ENCODE data around the gene CHRDL2.

CHRDL2 gene

GRCh38 chr11:74678591-74679512 is 52.4 kb downstream of the CHRDL2 start:
- DNase-seq (ENCODE audit: low read depth, low spot score): no peak
- Histone ChIP-seq H3K27me3 (ENCODE audit: control insufficient read depth, insufficient read depth, low read length) (no peaks in the 10 kb centered on the region; the same call in 1 of the 2 replicates), H3K4me1 (ENCODE audit: control insufficient read depth, insufficient read depth, low read length) (no peaks in the 10 kb centered on the region), H3K9me3 (ENCODE audit: control insufficient read depth, insufficient read depth, low read length) (no peaks in the 10 kb centered on the region), H3K27ac (ENCODE audit: low read length) (no peak overlapping the region), H3K36me3 (ENCODE audit: control insufficient read depth, insufficient read depth, low read length) (no peaks in the 10 kb centered on the region), H3K4me3 (ENCODE audit: low read length) (no peak overlapping the region)
- WGBS (ENCODE audit: insufficient coverage, insufficient read length): no CpG with 5 or more reads among the region's 13 CpGs

GRCh38 chr11:74678041-74678440 is 53.2 kb downstream of the CHRDL2 start:
- WGBS (ENCODE audit: insufficient coverage, insufficient read length): no CpG with 5 or more reads among the region's 5 CpGs
- H3K36me3 ChIP-seq (ENCODE audit: control insufficient read depth, insufficient read depth, low read length): no peaks in the 10 kb centered on the region
- H3K4me1 ChIP-seq (ENCODE audit: control insufficient read depth, insufficient read depth, low read length): no peaks in the 10 kb centered on the region
- H3K9me3 ChIP-seq (ENCODE audit: control insufficient read depth, insufficient read depth, low read length): no peaks in the 10 kb centered on the region
- no peak for DNase-seq (ENCODE audit: low read depth, low spot score)
- H3K27ac ChIP-seq (ENCODE audit: low read length): no peak overlapping the region
- no peaks in the 10 kb centered on the region for H3K27me3 ChIP-seq (ENCODE audit: control insufficient read depth, insufficient read depth, low read length)
- no peak overlapping the region for H3K4me3 ChIP-seq (ENCODE audit: low read length)

- no peaks in the 10 kb centered on the region for H3K27me3 ChIP-seq (ENCODE audit: control insufficient read depth, insufficient read depth, low read length)
- DNase-seq (ENCODE audit: low read depth, low spot score): no peak
- WGBS (ENCODE audit: insufficient coverage, insufficient read length): no CpG with 5 or more reads among the region's 6 CpGs
- no peaks in the 10 kb centered on the region for H3K36me3 ChIP-seq (ENCODE audit: control insufficient read depth, insufficient read depth, low read length)
- H3K9me3 ChIP-seq (ENCODE audit: control insufficient read depth, insufficient read depth, low read length): no peaks in the 10 kb centered on the region
- no peak overlapping the region for H3K4me3 ChIP-seq (ENCODE audit: low read length)
- no peaks in the 10 kb centered on the region for H3K4me1 ChIP-seq (ENCODE audit: control insufficient read depth, insufficient read depth, low read length)
- no peak overlapping the region for H3K27ac ChIP-seq (ENCODE audit: low read length)
Measured at GRCh38 chr11:74677131-74677530, 54.1 kb downstream of the CHRDL2 start.

GRCh38 chr11:74676596-74676995 is 54.6 kb downstream of the CHRDL2 start:
- Histone ChIP-seq H3K4me3 (ENCODE audit: low read length) (no peak overlapping the region), H3K27ac (ENCODE audit: low read length) (no peak overlapping the region), H3K9me3 (ENCODE audit: control insufficient read depth, insufficient read depth, low read length) (no peaks in the 10 kb centered on the region), H3K36me3 (ENCODE audit: control insufficient read depth, insufficient read depth, low read length) (no peaks in the 10 kb centered on the region), H3K4me1 (ENCODE audit: control insufficient read depth, insufficient read depth, low read length) (no peaks in the 10 kb centered on the region), H3K27me3 (ENCODE audit: control insufficient read depth, insufficient read depth, low read length) (no peaks in the 10 kb centered on the region)
- DNase-seq (ENCODE audit: low read depth, low spot score): no peak
- WGBS (ENCODE audit: insufficient coverage, insufficient read length): no CpG with 5 or more reads among the region's 5 CpGs

- no peak overlapping the region for H3K27ac ChIP-seq (ENCODE audit: low read length)
- H3K9me3 ChIP-seq (ENCODE audit: control insufficient read depth, insufficient read depth, low read length): no peaks in the 10 kb centered on the region
- no peak for DNase-seq (ENCODE audit: low read depth, low spot score)
- no peaks in the 10 kb centered on the region for H3K27me3 ChIP-seq (ENCODE audit: control insufficient read depth, insufficient read depth, low read length)
- no peaks in the 10 kb centered on the region for H3K36me3 ChIP-seq (ENCODE audit: control insufficient read depth, insufficient read depth, low read length)
- WGBS (ENCODE audit: insufficient coverage, insufficient read length): no CpG with 5 or more reads among the region's 3 CpGs
- no peak overlapping the region for H3K4me3 ChIP-seq (ENCODE audit: low read length)
- H3K4me1 ChIP-seq (ENCODE audit: control insufficient read depth, insufficient read depth, low read length): no peaks in the 10 kb centered on the region
Measured at GRCh38 chr11:74675761-74676160, 55.5 kb downstream of the CHRDL2 start.

GRCh38 chr11:74673693-74674360 is 57.4 kb downstream of the CHRDL2 start:
- H3K36me3 ChIP-seq (ENCODE audit: control insufficient read depth, insufficient read depth, low read length): no peaks in the 10 kb centered on the region
- no peaks in the 10 kb centered on the region for H3K27me3 ChIP-seq (ENCODE audit: control insufficient read depth, insufficient read depth, low read length)
- no peak overlapping the region for H3K4me3 ChIP-seq (ENCODE audit: low read length)
- H3K27ac ChIP-seq (ENCODE audit: low read length): no peak overlapping the region
- H3K4me1 ChIP-seq (ENCODE audit: control insufficient read depth, insufficient read depth, low read length): no peaks in the 10 kb centered on the region
- H3K9me3 ChIP-seq (ENCODE audit: control insufficient read depth, insufficient read depth, low read length): no peaks in the 10 kb centered on the region
- no CpG with 5 or more reads among the region's 7 CpGs for WGBS (ENCODE audit: insufficient coverage, insufficient read length)
- DNase-seq (ENCODE audit: low read depth, low spot score): no peak

GRCh38 chr11:74672956-74673692 is 58.1 kb downstream of the CHRDL2 start:
- Histone ChIP-seq H3K27me3 (ENCODE audit: control insufficient read depth, insufficient read depth, low read length) (no peaks in the 10 kb centered on the region), H3K9me3 (ENCODE audit: control insufficient read depth, insufficient read depth, low read length) (no peaks in the 10 kb centered on the region), H3K4me3 (ENCODE audit: low read length) (no peak overlapping the region), H3K27ac (ENCODE audit: low read length) (no peak overlapping the region), H3K36me3 (ENCODE audit: control insufficient read depth, insufficient read depth, low read length) (no peaks in the 10 kb centered on the region), H3K4me1 (ENCODE audit: control insufficient read depth, insufficient read depth, low read length) (no peaks in the 10 kb centered on the region)
- WGBS (ENCODE audit: insufficient coverage, insufficient read length): no CpG with 5 or more reads among the region's 12 CpGs
- DNase-seq (ENCODE audit: low read depth, low spot score): no peak

GRCh38 chr11:74672332-74672955 is 58.8 kb downstream of the CHRDL2 start:
- H3K27me3 ChIP-seq (ENCODE audit: control insufficient read depth, insufficient read depth, low read length): no peaks in the 10 kb centered on the region
- WGBS (ENCODE audit: insufficient coverage, insufficient read length): no CpG with 5 or more reads among the region's 4 CpGs
- no peaks in the 10 kb centered on the region for H3K36me3 ChIP-seq (ENCODE audit: control insufficient read depth, insufficient read depth, low read length)
- DNase-seq (ENCODE audit: low read depth, low spot score): no peak
- no peak overlapping the region for H3K27ac ChIP-seq (ENCODE audit: low read length)
- H3K9me3 ChIP-seq (ENCODE audit: control insufficient read depth, insufficient read depth, low read length): no peaks in the 10 kb centered on the region
- H3K4me1 ChIP-seq (ENCODE audit: control insufficient read depth, insufficient read depth, low read length): no peaks in the 10 kb centered on the region
- no peak overlapping the region for H3K4me3 ChIP-seq (ENCODE audit: low read length)

GRCh38 chr11:74671520-74672196 is 59.6 kb downstream of the CHRDL2 start:
- no peaks in the 10 kb centered on the region for H3K36me3 ChIP-seq (ENCODE audit: control insufficient read depth, insufficient read depth, low read length)
- no peaks in the 10 kb centered on the region for H3K4me1 ChIP-seq (ENCODE audit: control insufficient read depth, insufficient read depth, low read length)
- no CpG with 5 or more reads among the region's 10 CpGs for WGBS (ENCODE audit: insufficient coverage, insufficient read length)
- no peaks in the 10 kb centered on the region for H3K9me3 ChIP-seq (ENCODE audit: control insufficient read depth, insufficient read depth, low read length)
- no peak for DNase-seq (ENCODE audit: low read depth, low spot score)
- no peak overlapping the region for H3K4me3 ChIP-seq (ENCODE audit: low read length)
- no peaks in the 10 kb centered on the region for H3K27me3 ChIP-seq (ENCODE audit: control insufficient read depth, insufficient read depth, low read length)
- H3K27ac ChIP-seq (ENCODE audit: low read length): no peak overlapping the region

Measured in iPS DF 6.9 (cell line).